Stimulated activated CD4-positive, alpha-beta T cell treated with anti-CD3 and anti-CD28 coated beads, Interleukin-4, amount 100 ng/mL, for 48 hours (primary cell): Measurements from ENCODE around the gene ABCA5.
A peak's percentile ranks its signal among the peaks of the same experiment; 100 is the strongest.

Source experiments
- DNase-seq, 2 donors: peaks; one replicate each; pipeline ENCODE4 v3.0.0-alpha.2; 2020; ENCODE audit warnings: low read depth in 2 of 2

ABCA5 gene

GRCh38 chr17:69327060-69327831 is at the start of gene ABCA5:
Gene ABCA5 (minus strand): TSS chr17:69327133. CDS start chr17:69314415, 12,718 bp downstream.
- DNase-seq: peak; percentile 70 to 79

GRCh38 chr17:69375229-69375628 is 48.3 kb upstream of the ABCA5 start:
- no peak for DNase-seq

GRCh38 chr17:69373069-69373468 is 46.1 kb upstream of the ABCA5 start:
- DNase-seq: no peak

GRCh38 chr17:69367298-69367697 is 40.4 kb upstream of the ABCA5 start:
- no peak for DNase-seq

- no peak for DNase-seq
Measured at GRCh38 chr17:69363488-69364210, 36.7 kb upstream of the ABCA5 start.

GRCh38 chr17:69361156-69361555 is 34.2 kb upstream of the ABCA5 start:
- no peak for DNase-seq

- no peak for DNase-seq
Measured at GRCh38 chr17:69358688-69359596, 32.0 kb upstream of the ABCA5 start.

- DNase-seq: no peak
Measured at GRCh38 chr17:69357701-69358100, 30.8 kb upstream of the ABCA5 start.

- no peak for DNase-seq
Measured at GRCh38 chr17:69356625-69357024, 29.7 kb upstream of the ABCA5 start.

GRCh38 chr17:69350911-69351310 is 24.0 kb upstream of the ABCA5 start:
- no peak for DNase-seq

GRCh38 chr17:69348429-69348828 is 21.5 kb upstream of the ABCA5 start:
- no peak for DNase-seq

GRCh38 chr17:69346766-69347165 is 19.8 kb upstream of the ABCA5 start:
- DNase-seq: no peak

GRCh38 chr17:69344939-69345338 is 18.0 kb upstream of the ABCA5 start:
- DNase-seq: no peak

- DNase-seq: no peak
Measured at GRCh38 chr17:69342896-69343644, 16.1 kb upstream of the ABCA5 start.

- DNase-seq: no peak
Measured at GRCh38 chr17:69339937-69340336, 13.0 kb upstream of the ABCA5 start.

GRCh38 chr17:69336996-69337395 is 10.1 kb upstream of the ABCA5 start:
- no peak for DNase-seq

GRCh38 chr17:69336580-69336979 is 9.6 kb upstream of the ABCA5 start:
- no peak for DNase-seq

GRCh38 chr17:69335058-69335457 is 8.1 kb upstream of the ABCA5 start:
- DNase-seq: no peak

GRCh38 chr17:69333561-69333960 is 6.6 kb upstream of the ABCA5 start:
- DNase-seq: no peak

GRCh38 chr17:69331756-69332155 is 4.8 kb upstream of the ABCA5 start:
- DNase-seq: no peak

GRCh38 chr17:69326377-69327059 is 415 bp downstream of the ABCA5 start:
- peak in 1 of 2 donors; percentile 3 for DNase-seq
